ENCODE measurements around the gene MAFB. TPM values are rescaled to one million over a fixed set of nuclear protein-coding genes. Genes with fewer than 3 reads are reported as not detected.

The MAFB gene
- total RNA-seq, 1 experiment from 2014 or later: 0.85 TPM

- Histone ChIP-seq H4K5ac (ENCODE audit: insufficient read length, low read depth, low read length) (no peak overlapping the region), H2BK15ac (ENCODE audit: low read depth, low read length) (no peak overlapping the region), H3K27ac (ENCODE audit: insufficient read length, low read depth, low read length) (no peak overlapping the region), H2BK20ac (ENCODE audit: low read depth, low read length, poor library complexity, severe bottlenecking) (no peak overlapping the region), H3K23me2 (ENCODE audit: insufficient read length, low read depth, low read length, poor library complexity, severe bottlenecking) (no peaks in the 10 kb centered on the region), H3K79me2 (ENCODE audit: insufficient read depth, low read length) (no peaks in the 10 kb centered on the region), H2BK120ac (ENCODE audit: low read depth, low read length, poor library complexity, severe bottlenecking) (no peak overlapping the region), H2BK5ac (ENCODE audit: insufficient read length, low read length) (no peak overlapping the region), H4K91ac (ENCODE audit: insufficient read length, low read depth, low read length) (no peak overlapping the region), H3K18ac (ENCODE audit: insufficient read length, low read depth, low read length) (no peak overlapping the region), H3K23ac (ENCODE audit: insufficient read length, low read depth, low read length) (no peak overlapping the region), H2AK5ac (ENCODE audit: insufficient read length, low read length) (no peak overlapping the region), H2AFZ (ENCODE audit: low read length) (no peak overlapping the region), H3K79me1 (ENCODE audit: insufficient read depth, low read depth, low read length, poor library complexity, severe bottlenecking) (no peaks in the 10 kb centered on the region), H3K9ac (ENCODE audit: extremely low read depth, insufficient read length, low read length) (no peak overlapping the region), H3K9me3 (ENCODE audit: control insufficient read depth, low read depth, low read length) (no peaks in the 10 kb centered on the region), H3K27me3 (ENCODE audit: insufficient read depth, low read length) (no peaks in the 10 kb centered on the region; the same call in 1 of the 2 replicates), H3K4ac (ENCODE audit: low read depth, low read length) (no peak overlapping the region), H3K56ac (ENCODE audit: insufficient read length, low read depth, low read length) (no peak overlapping the region), H3K4me2 (ENCODE audit: insufficient read depth, insufficient read length, low read length) (no peak overlapping the region), H3K4me1 (ENCODE audit: insufficient read depth, low read length) (no peaks in the 10 kb centered on the region), H3K14ac (ENCODE audit: insufficient read depth, low read length) (no peak overlapping the region), H4K8ac (replicated peaks; ENCODE audit: insufficient read length, low read depth, low read length) (no peak overlapping the region), H2BK12ac (ENCODE audit: insufficient read length, low read depth, low read length) (no peak overlapping the region), H3T11ph (ENCODE audit: low read length) (no peak overlapping the region), H4K20me1 (ENCODE audit: control insufficient read depth, insufficient read depth, insufficient read length) (no peaks in the 10 kb centered on the region)
- WGBS (ENCODE audit: extremely low coverage, insufficient read length, low lambda C conversion rate): no CpG with 5 or more reads among the region's 4 CpGs
- Mint-ChIP-seq H3K27ac (peak overlapping the region in 1 of 3 experiments; percentile 27; a peak in 1 of 7 replicates), H3K4me3 (no peak overlapping the region), H3K9me3 (no peaks in the 10 kb centered on the region; a peak in 2 of 5 replicates), H3K4me1 (peaks cover under 1 to 2% of the 10 kb centered on the region in 2 experiments; a peak in 1 of 4 replicates), H3K36me3 (ENCODE audit: insufficient read depth in 1 of 3, low read depth in 3 of 3) (no peaks in the 10 kb centered on the region; a peak in 1 of 7 replicates), H3K27me3 (ENCODE audit: low read depth) (peaks cover 6% of the 10 kb centered on the region; the same call in 1 of the 2 replicates)
- no peak for TF ChIP-seq CTCF (conservative IDR thresholded peaks at IDR 0.05)
- DNase-seq: no peak
Measured at GRCh38 chr20:40641809-40642208, 47.2 kb downstream of the MAFB start.
